ENCODE results near the gene ANO9. TPM values are rescaled to one million over a fixed set of nuclear protein-coding genes. Genes with fewer than 3 reads are reported as not detected.

The ANO9 gene
- total RNA-seq, 3 donors from 2014 or later (not counting 1 experiment from before 2014, with no cell fraction given) = 15.1 to 21.3 (median 15.1) TPM

GRCh38 chr11:454801-455565 is 13.2 kb upstream of the ANO9 start:
- Histone ChIP-seq H3K27me3 (ENCODE audit: control insufficient read depth, insufficient read depth, low read length) (no peaks in the 10 kb centered on the region), H3K4me3 (ENCODE audit: low read length) (no peak overlapping the region), H3K27ac (ENCODE audit: low read length) (no peak overlapping the region), H3K4me1 (ENCODE audit: control insufficient read depth, insufficient read depth, low read length) (peaks cover 35% of the 10 kb centered on the region), H3K9me3 (ENCODE audit: control insufficient read depth, insufficient read depth, low read length) (no peaks in the 10 kb centered on the region), H3K36me3 (ENCODE audit: control insufficient read depth, insufficient read depth, low read length) (peaks cover 11% of the 10 kb centered on the region)
- no peak overlapping the region for H3K27ac Mint-ChIP-seq
- no peak for ATAC-seq
- H3K36me3 Mint-ChIP-seq = no peaks in the 10 kb centered on the region
- WGBS (ENCODE audit: insufficient coverage) = 89% methylated on average over 14 of the region's 14 CpGs
- no peaks in the 10 kb centered on the region for H3K9me3 Mint-ChIP-seq
- no peak overlapping the region for H3K4me3 Mint-ChIP-seq
- no peaks in the 10 kb centered on the region for H3K27me3 Mint-ChIP-seq (ENCODE audit: low read depth in 2 of 2)
- no peak for TF ChIP-seq CTCF (IDR thresholded peaks at IDR 0.05)
- no peak for DNase-seq
- H3K4me1 Mint-ChIP-seq = peaks cover 29 to 40% of the 10 kb centered on the region in 2 donors
- intact Hi-C loops (cut with micrococcal nuclease) = no loop called here

GRCh38 chr11:454043-454442 is 12.2 kb upstream of the ANO9 start:
- H3K27ac Mint-ChIP-seq = no peak overlapping the region
- intact Hi-C loops (cut with micrococcal nuclease) = no loop called here

GRCh38 chr11:453564-453963 is 11.8 kb upstream of the ANO9 start:
- WGBS (ENCODE audit: insufficient coverage) = 98% methylated on average over 13 of the region's 13 CpGs
- H3K27ac Mint-ChIP-seq = no peak overlapping the region
- peaks cover 11% of the 10 kb centered on the region for H3K36me3 ChIP-seq (ENCODE audit: control insufficient read depth, insufficient read depth, low read length)
- no peak overlapping the region for H3K4me3 Mint-ChIP-seq
- no peak overlapping the region for H3K27ac ChIP-seq (ENCODE audit: low read length)
- no peak for DNase-seq
- TF ChIP-seq CTCF (IDR thresholded peaks at IDR 0.05) = no peak
- intact Hi-C loops (cut with micrococcal nuclease) = no loop called here
- H3K4me1 Mint-ChIP-seq = peaks cover 29 to 44% of the 10 kb centered on the region in 2 donors
- no peaks in the 10 kb centered on the region for H3K36me3 Mint-ChIP-seq
- no peak for ATAC-seq
- no peaks in the 10 kb centered on the region for H3K27me3 ChIP-seq (ENCODE audit: control insufficient read depth, insufficient read depth, low read length)
- no peak overlapping the region for H3K4me3 ChIP-seq (ENCODE audit: low read length)
- no peaks in the 10 kb centered on the region for H3K9me3 Mint-ChIP-seq
- peaks cover 49% of the 10 kb centered on the region for H3K4me1 ChIP-seq (ENCODE audit: control insufficient read depth, insufficient read depth, low read length)
- no peaks in the 10 kb centered on the region for H3K27me3 Mint-ChIP-seq (ENCODE audit: low read depth in 2 of 2)
- H3K9me3 ChIP-seq (ENCODE audit: control insufficient read depth, insufficient read depth, low read length) = no peaks in the 10 kb centered on the region

More at GRCh38 chr11:454043-454442, 12.2 kb upstream of the ANO9 start:
- H3K27ac ChIP-seq (ENCODE audit: low read length) = no peak overlapping the region
- peaks cover 11% of the 10 kb centered on the region for H3K36me3 ChIP-seq (ENCODE audit: control insufficient read depth, insufficient read depth, low read length)
- 93% methylated on average over 9 of the region's 9 CpGs for WGBS (ENCODE audit: insufficient coverage)
- Mint-ChIP-seq H3K36me3 (no peaks in the 10 kb centered on the region), H3K4me1 (peaks cover 29 to 40% of the 10 kb centered on the region in 2 donors), H3K27me3 (ENCODE audit: low read depth in 2 of 2) (no peaks in the 10 kb centered on the region), H3K9me3 (no peaks in the 10 kb centered on the region), H3K4me3 (no peak overlapping the region)
- H3K27me3 ChIP-seq (ENCODE audit: control insufficient read depth, insufficient read depth, low read length) = no peaks in the 10 kb centered on the region
- DNase-seq = no peak
- H3K9me3 ChIP-seq (ENCODE audit: control insufficient read depth, insufficient read depth, low read length) = no peaks in the 10 kb centered on the region
- H3K4me3 ChIP-seq (ENCODE audit: low read length) = no peak overlapping the region
- ATAC-seq = no peak
- H3K4me1 ChIP-seq (ENCODE audit: control insufficient read depth, insufficient read depth, low read length) = peaks cover 45% of the 10 kb centered on the region
- TF ChIP-seq CTCF (IDR thresholded peaks at IDR 0.05) = no peak

Measured in natural killer cell (primary cell).